SU-DHL-6 (cell line): ENCODE results near the gene TUBB8B.
"Not testable (repeated sequence)": the region's sequence is repeated elsewhere in the genome, so short reads cannot be mapped to it uniquely, and the experiment has no call there.

ENCODE experiments used
- CTCF ChIP-seq: fragments of 200-600 bp; sonication (generic); IDR thresholded peaks from one replicate; pipeline ENCODE4 v1.5.1; 2017; ENCODE audit warnings: antibody characterized with exemption, mild to moderate bottlenecking, low read length, moderate library complexity; ENCODE audit not compliant: insufficient read depth, poor library complexity, severe bottlenecking
- EZH2phosphoT487 ChIP-seq: fragments of 200-600 bp; sonication (generic), shearing (Covaris generic); conservative IDR thresholded peaks from 2 replicates; pipeline ENCODE4 v1.6.1; 2018; ENCODE audit warnings: mild to moderate bottlenecking, antibody characterized with exemption, low read length, moderate library complexity, mixed read lengths

- not testable (repeated sequence) for TF ChIP-seq CTCF, EZH2phosphoT487
These were observed 46.8 kb upstream of the TUBB8B start for GRCh38 chr18:96101-96766.
